HCEC 1CT (cell line): ENCODE data around the gene CIB4.

Experiments used
- DNase-seq: peaks from one replicate; pipeline ENCODE4 v3.0.0-alpha.2; 2017

Gene CIB4

GRCh38 chr2:26605195-26605998 lies 35.8 kb downstream of the CIB4 start:
- DNase-seq: peak; percentile 39

- no peak for DNase-seq
These were observed 38.6 kb downstream of the CIB4 start for GRCh38 chr2:26602575-26602974.

GRCh38 chr2:26599387-26599786 lies 41.8 kb downstream of the CIB4 start:
- no peak for DNase-seq

GRCh38 chr2:26598996-26599373 lies 42.2 kb downstream of the CIB4 start:
- no peak for DNase-seq

GRCh38 chr2:26598336-26598995 lies 42.7 kb downstream of the CIB4 start:
- no peak for DNase-seq

GRCh38 chr2:26597197-26597596 lies 44.0 kb downstream of the CIB4 start:
- DNase-seq: no peak

GRCh38 chr2:26595146-26595545 lies 46.0 kb downstream of the CIB4 start:
- no peak for DNase-seq

- no peak for DNase-seq
These were observed 49.3 kb downstream of the CIB4 start for GRCh38 chr2:26591619-26592505.

GRCh38 chr2:26590980-26591618 lies 50.1 kb downstream of the CIB4 start:
- no peak for DNase-seq

GRCh38 chr2:26590508-26590907 lies 50.7 kb downstream of the CIB4 start:
- no peak for DNase-seq

- DNase-seq: no peak
These were observed 52.6 kb downstream of the CIB4 start for GRCh38 chr2:26588576-26588975.

- no peak for DNase-seq
These were observed 53.2 kb downstream of the CIB4 start for GRCh38 chr2:26587994-26588393.

GRCh38 chr2:26585966-26586365 lies 55.2 kb downstream of the CIB4 start:
- DNase-seq: no peak

GRCh38 chr2:26585100-26585499 lies 56.1 kb downstream of the CIB4 start:
- DNase-seq: no peak

- DNase-seq: no peak
These were observed 56.5 kb downstream of the CIB4 start for GRCh38 chr2:26584656-26585055.

GRCh38 chr2:26584191-26584590 lies 57.0 kb downstream of the CIB4 start:
- DNase-seq: no peak

- no peak for DNase-seq
These were observed 57.7 kb downstream of the CIB4 start for GRCh38 chr2:26583381-26583911.

- DNase-seq: no peak
These were observed 58.3 kb downstream of the CIB4 start for GRCh38 chr2:26582890-26583289.

- DNase-seq: no peak
These were observed 58.9 kb downstream of the CIB4 start for GRCh38 chr2:26581991-26582842.

- no peak for DNase-seq
These were observed 59.7 kb downstream of the CIB4 start for GRCh38 chr2:26581266-26581990.

GRCh38 chr2:26580751-26581150 lies 60.4 kb downstream of the CIB4 start:
- no peak for DNase-seq
